ENCODE measurements around the gene ASMT.

DNA sequence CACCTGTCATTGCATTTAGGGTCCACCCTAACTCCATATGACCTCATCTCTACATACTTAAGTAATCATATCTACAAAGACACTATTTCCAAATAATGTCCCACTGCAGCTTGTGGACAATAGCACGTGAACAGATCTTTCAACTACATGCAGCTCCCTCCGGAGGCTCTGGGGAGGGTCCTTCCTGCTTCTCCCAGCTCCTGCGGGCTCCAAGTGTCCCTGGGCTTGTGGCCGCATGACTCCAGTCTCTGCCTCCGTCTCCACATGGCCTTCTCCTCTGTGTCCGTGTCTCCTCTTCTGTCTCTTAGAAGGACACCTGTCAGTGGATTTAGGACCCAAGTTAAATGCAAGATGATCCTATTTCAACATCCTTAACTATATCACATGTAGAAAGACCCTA lies 52.7 kb downstream of the ASMT start:
- TF ChIP-seq CEBPB (IDR thresholded peaks at IDR 0.05) (no peak), EGR1 (IDR thresholded peaks at IDR 0.05) (no peak), RAD21 (IDR thresholded peaks at IDR 0.05; ENCODE audit: low read depth) (no peak), ZBTB7A (IDR thresholded peaks at IDR 0.05; ENCODE audit: low read depth) (no peak), TCF12 (IDR thresholded peaks at IDR 0.05; ENCODE audit: low read depth) (no peak), EP300 (IDR thresholded peaks at IDR 0.05; ENCODE audit: borderline replicate concordance) (no peak), FOXM1 (IDR thresholded peaks at IDR 0.05; ENCODE audit: borderline replicate concordance, low read depth) (no peak), NFIC (IDR thresholded peaks at IDR 0.05) (no peak)
- TF ChIP-seq, protein P1, sequence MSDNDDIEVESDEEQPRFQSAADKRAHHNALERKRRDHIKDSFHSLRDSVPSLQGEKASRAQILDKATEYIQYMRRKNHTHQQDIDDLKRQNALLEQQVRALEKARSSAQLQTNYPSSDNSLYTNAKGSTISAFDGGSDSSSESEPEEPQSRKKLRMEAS (IDR thresholded peaks at IDR 0.05): no peak
- TF ChIP-seq, protein P2, sequence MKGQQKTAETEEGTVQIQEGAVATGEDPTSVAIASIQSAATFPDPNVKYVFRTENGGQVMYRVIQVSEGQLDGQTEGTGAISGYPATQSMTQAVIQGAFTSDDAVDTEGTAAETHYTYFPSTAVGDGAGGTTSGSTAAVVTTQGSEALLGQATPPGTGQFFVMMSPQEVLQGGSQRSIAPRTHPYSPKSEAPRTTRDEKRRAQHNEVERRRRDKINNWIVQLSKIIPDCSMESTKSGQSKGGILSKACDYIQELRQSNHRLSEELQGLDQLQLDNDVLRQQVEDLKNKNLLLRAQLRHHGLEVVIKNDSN (IDR thresholded peaks at IDR 0.05): no peak
- TF ChIP-seq, protein P3, sequence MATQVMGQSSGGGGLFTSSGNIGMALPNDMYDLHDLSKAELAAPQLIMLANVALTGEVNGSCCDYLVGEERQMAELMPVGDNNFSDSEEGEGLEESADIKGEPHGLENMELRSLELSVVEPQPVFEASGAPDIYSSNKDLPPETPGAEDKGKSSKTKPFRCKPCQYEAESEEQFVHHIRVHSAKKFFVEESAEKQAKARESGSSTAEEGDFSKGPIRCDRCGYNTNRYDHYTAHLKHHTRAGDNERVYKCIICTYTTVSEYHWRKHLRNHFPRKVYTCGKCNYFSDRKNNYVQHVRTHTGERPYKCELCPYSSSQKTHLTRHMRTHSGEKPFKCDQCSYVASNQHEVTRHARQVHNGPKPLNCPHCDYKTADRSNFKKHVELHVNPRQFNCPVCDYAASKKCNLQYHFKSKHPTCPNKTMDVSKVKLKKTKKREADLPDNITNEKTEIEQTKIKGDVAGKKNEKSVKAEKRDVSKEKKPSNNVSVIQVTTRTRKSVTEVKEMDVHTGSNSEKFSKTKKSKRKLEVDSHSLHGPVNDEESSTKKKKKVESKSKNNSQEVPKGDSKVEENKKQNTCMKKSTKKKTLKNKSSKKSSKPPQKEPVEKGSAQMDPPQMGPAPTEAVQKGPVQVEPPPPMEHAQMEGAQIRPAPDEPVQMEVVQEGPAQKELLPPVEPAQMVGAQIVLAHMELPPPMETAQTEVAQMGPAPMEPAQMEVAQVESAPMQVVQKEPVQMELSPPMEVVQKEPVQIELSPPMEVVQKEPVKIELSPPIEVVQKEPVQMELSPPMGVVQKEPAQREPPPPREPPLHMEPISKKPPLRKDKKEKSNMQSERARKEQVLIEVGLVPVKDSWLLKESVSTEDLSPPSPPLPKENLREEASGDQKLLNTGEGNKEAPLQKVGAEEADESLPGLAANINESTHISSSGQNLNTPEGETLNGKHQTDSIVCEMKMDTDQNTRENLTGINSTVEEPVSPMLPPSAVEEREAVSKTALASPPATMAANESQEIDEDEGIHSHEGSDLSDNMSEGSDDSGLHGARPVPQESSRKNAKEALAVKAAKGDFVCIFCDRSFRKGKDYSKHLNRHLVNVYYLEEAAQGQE (IDR thresholded peaks at IDR 0.05; ENCODE audit: low read depth): no peak
